HepG2 (cell line): ENCODE data around the gene RBM22. TPM values are rescaled to one million over a fixed set of nuclear protein-coding genes. Genes with fewer than 3 reads are reported as not detected.

Experiments
- ATAC-seq: fragments of 200-7000 bp; cut with Tn5 transposase; 3 replicates; pipeline ENCODE4 v1.9.1; 2020; ENCODE audit warnings: mild to moderate bottlenecking, moderate library complexity
- BruUV-seq: library from RNA; stranded (reverse); fragments of 400-500 nt; replicated peaks from 2 replicates; lab custom pipeline; 2021; lab: Mats Ljungman, UMichigan
- CTCF ChIA-PET: fragments of 300-600 bp; formaldehyde crosslinking; extraction: SDS; loops from one replicate; lab custom pipeline; 2021; ENCODE audit warnings: low total read pairs, inconsistent platforms, low intra/inter-chr PET ratio; lab: Yijun Ruan, JAX
- POLR2A ChIA-PET: fragments of 350-600 bp; sonication (Branson Sonifier 250); formaldehyde crosslinking; loops from one replicate; lab custom pipeline; 2020; ENCODE audit warnings: antibody characterized with exemption, inconsistent platforms; lab: Yijun Ruan, JAX
- DNase-seq: peaks from one replicate; pipeline ENCODE4 v3.0.0-alpha.2; 2015; ENCODE audit warnings: low spot score
- FAIRE-seq: peaks from 3 replicates; lab custom pipeline; 2011; peaks lifted over from hg19 to GRCh38; lab: Jason Lieb, UNC
- H2AFZ ChIP-seq: one replicate; pipeline ENCODE4 v1.6.1; 2011; ENCODE audit warnings: low read length, inconsistent platforms
- H3K27ac ChIP-seq: fragments of 300-600 bp; 3 replicates; pipeline ENCODE4 v1.8.0; 2011; ENCODE audit warnings: mixed run types, mild to moderate bottlenecking, mixed read lengths, low read length, inconsistent platforms; ENCODE audit not compliant: insufficient read depth; ENCODE audit errors: extremely low read length
- H3K27me3 ChIP-seq, 2 experiments: fragments of 200-600 bp in 1 of 2; 2 replicates in 1 of 2; 3 replicates in 1 of 2; pipeline versions ENCODE4 v1.6.0 to v1.8.0; 2011; ENCODE audit warnings: low read length in 2 of 2, mild to moderate bottlenecking in 2 of 2, moderate library complexity in 2 of 2, inconsistent platforms in 1 of 2; ENCODE audit not compliant: insufficient read depth in 2 of 2, control insufficient read depth in 1 of 2
- H3K36me3 ChIP-seq, 2 experiments: fragments of 200-600 bp in 1 of 2; replicated peaks in 1 of 2; 2 replicates in 1 of 2; 3 replicates in 1 of 2; pipeline versions ENCODE4 v1.5.1 to v1.8.0; 2011; ENCODE audit warnings: low read length in 2 of 2, inconsistent platforms in 1 of 2; ENCODE audit not compliant: insufficient read depth in 2 of 2, control insufficient read depth in 1 of 2
- H3K4me1 ChIP-seq: 2 replicates; pipeline ENCODE4 v1.5.1; 2012; ENCODE audit warnings: low read length, inconsistent platforms; ENCODE audit not compliant: insufficient read depth
- H3K4me2 ChIP-seq: 2 replicates; pipeline ENCODE4 v1.6.0; 2011; ENCODE audit warnings: low read depth, low read length, inconsistent platforms
- H3K4me3 ChIP-seq, 3 experiments: fragments of 200-600 bp in 1 of 3; sonication (generic), shearing (Covaris generic) in 1 of 3; replicated peaks in 1 of 3; 2 replicates each; pipeline ENCODE4 v1.5.1; 2011 to 2016; ENCODE audit warnings: low read length in 3 of 3, inconsistent platforms in 2 of 3, low read depth in 2 of 3, mild to moderate bottlenecking in 2 of 3, control low read depth in 1 of 3, mixed read lengths in 1 of 3; ENCODE audit not compliant: insufficient read depth in 1 of 3
- H3K79me2 ChIP-seq: one replicate; pipeline ENCODE4 v1.6.1; 2011; ENCODE audit warnings: low read length, inconsistent platforms; ENCODE audit not compliant: insufficient read depth
- H3K9ac ChIP-seq: 2 replicates; pipeline ENCODE4 v1.6.0; 2011; ENCODE audit warnings: mild to moderate bottlenecking, low read depth, low read length, inconsistent platforms; ENCODE audit not compliant: insufficient read depth
- H3K9me3 ChIP-seq: 2 replicates; pipeline ENCODE4 v1.5.1; 2012; ENCODE audit warnings: mild to moderate bottlenecking, low read length
- H4K20me1 ChIP-seq: 2 replicates; pipeline ENCODE4 v1.6.0; 2011; ENCODE audit warnings: inconsistent platforms, mild to moderate bottlenecking, low read length, moderate library complexity; ENCODE audit not compliant: insufficient read depth
- AKAP8 ChIP-seq: sonication (generic); formaldehyde crosslinking; IDR thresholded peaks from 2 replicates; pipeline ENCODE4 v1.5.1; 2020; ENCODE audit warnings: mild to moderate bottlenecking, missing genetic modification reagents
- ATAD3A ChIP-seq: sonication (generic); formaldehyde crosslinking; IDR thresholded peaks from 2 replicates; pipeline ENCODE4 v1.4.0; 2020; ENCODE audit warnings: missing genetic modification reagents
- ELK4 ChIP-seq: sonication (generic); formaldehyde crosslinking; IDR thresholded peaks from 2 replicates; pipeline ENCODE4 v1.9.0; 2021; ENCODE audit warnings: missing genetic modification reagents, borderline replicate concordance
- FIP1L1 ChIP-seq: fragments of 200-400 bp; formaldehyde crosslinking; IDR thresholded peaks from 2 replicates; pipeline ENCODE4 v1.6.1; 2018; ENCODE audit warnings: low read depth, mild to moderate bottlenecking, low read length, moderate library complexity, borderline replicate concordance; ENCODE audit not compliant: insufficient read depth
- KLF6 ChIP-seq: IDR thresholded peaks from 2 replicates; pipeline ENCODE4 v1.8.0; 2016; ENCODE audit warnings: missing biosample characterization, missing genetic modification reagents
- MAF1 ChIP-seq: sonication (generic); formaldehyde crosslinking; IDR thresholded peaks from 2 replicates; pipeline ENCODE4 v1.5.0; 2020; ENCODE audit warnings: missing genetic modification reagents, borderline replicate concordance
- MZF1 ChIP-seq: sonication (generic); formaldehyde crosslinking; IDR thresholded peaks from 2 replicates; pipeline ENCODE4 v1.8.1; 2023; ENCODE audit warnings: mild to moderate bottlenecking, missing genetic modification reagents, borderline replicate concordance
- PCBP2 ChIP-seq: fragments of 200-400 bp; formaldehyde crosslinking; optimal IDR thresholded peaks from 2 replicates; pipeline ENCODE3; 2018; ENCODE audit warnings: low read length, low read depth; ENCODE audit not compliant: poor library complexity, severe bottlenecking
- PHB2 ChIP-seq: fragments of 450-650 bp; IDR thresholded peaks from 2 replicates; pipeline ENCODE4 v1.6.1; 2018; ENCODE audit not compliant: partially characterized antibody
- RARG ChIP-seq: sonication (generic); formaldehyde crosslinking; IDR thresholded peaks from 2 replicates; pipeline ENCODE4 v1.4.0; 2020; ENCODE audit warnings: low read depth, mild to moderate bottlenecking, missing genetic modification reagents
- TGIF2 ChIP-seq: IDR thresholded peaks from 2 replicates; pipeline ENCODE4 v1.6.1; 2016; ENCODE audit warnings: control low read depth, missing compliant biosample characterization
- WIZ ChIP-seq: sonication (generic); formaldehyde crosslinking; IDR thresholded peaks from 2 replicates; pipeline ENCODE4 v1.5.1; 2020; ENCODE audit warnings: mild to moderate bottlenecking, missing genetic modification reagents
- ZBTB33 ChIP-seq: sonication (generic); formaldehyde crosslinking; IDR thresholded peaks from 2 replicates; pipeline ENCODE4 v1.4.0; 2020; ENCODE audit warnings: missing genetic modification reagents
- ZEB1 ChIP-seq: IDR thresholded peaks from 2 replicates; pipeline ENCODE4 v1.6.1; 2012; ENCODE audit warnings: mild to moderate bottlenecking, low read depth, inconsistent platforms; ENCODE audit not compliant: insufficient replicate concordance
- ZFYVE20 ChIP-seq: sonication (generic); formaldehyde crosslinking; IDR thresholded peaks from 2 replicates; pipeline ENCODE4 v1.8.0; 2023; ENCODE audit warnings: low read depth, mild to moderate bottlenecking, moderate library complexity, missing genetic modification reagents, borderline replicate concordance
- ZNF564 ChIP-seq: sonication (generic); formaldehyde crosslinking; IDR thresholded peaks from 2 replicates; pipeline ENCODE4 v1.8.1; 2023; ENCODE audit warnings: mild to moderate bottlenecking, missing genetic modification reagents
- ZNF724P ChIP-seq: sonication (generic); formaldehyde crosslinking; IDR thresholded peaks from 2 replicates; pipeline ENCODE4 v1.8.0; 2022; ENCODE audit warnings: missing genetic modification reagents, borderline replicate concordance
- WGBS: methylation state at CpG from one replicate; pipeline ENCODE4 v1.1.6; 2017; ENCODE audit warnings: low lambda C conversion rate; 5-methylcytosine and 5-hydroxymethylcytosine counted together
- in situ Hi-C: cut with HindIII; loops from 2 replicates; pipeline ENCODE4 v1.10.0; 2017; ENCODE audit warnings: low pct_unique_long_range_greater_than_20kb; ENCODE audit not compliant: extremely low pct_ligation_motif_present
- intact Hi-C: fragments of 100-400 bp; cut with micrococcal nuclease; formaldehyde crosslinking; loops from one replicate; pipeline ENCODE4 v1.10.0; 2022; ENCODE audit not compliant: unreplicated experiment
- polyA plus RNA-seq, 8 experiments: library from polyadenylated mRNA; depleted of rRNA in 3 of 8; stranded (reverse) in 7 of 8; unstranded in 1 of 8; fragments of >200 nt; fragmentation: Illumina TruSeq in 4 of 8; extraction: Trizol in 4 of 8; gene quantifications; 2 replicates each; pipeline versions ENCODE4 v1.2.1 to v1.2.3, GENCODE V29; 2011 to 2016; ENCODE audit warnings: low read depth in 4 of 8, missing spikeins in 1 of 8, mixed read lengths in 1 of 8; ENCODE audit not compliant: insufficient read depth in 1 of 8
- total RNA-seq, 5 experiments: library from RNA; depleted of rRNA; stranded (reverse); fragments of >200 nt; fragmentation: Illumina TruSeq; extraction: Trizol; gene quantifications; 2 replicates each; pipeline ENCODE4 v1.2.3, GENCODE V29; 2016; ENCODE audit warnings: low read depth in 1 of 5

Gene RBM22
- total and polyA plus RNA-seq, 2 of the 13 experiments (the other 11 are each of a cell fraction or from before 2014, with no cell fraction given): 28.3 to 35.0 TPM

- no TSS peak for BruUV-seq
- no peaks in the 10 kb centered on the region for H3K36me3 ChIP-seq
- in situ Hi-C loops: no loop called here
- H3K4me1 ChIP-seq: peaks cover 51% of the 10 kb centered on the region
- no peak overlapping the region for H3K4me2 ChIP-seq
- H3K4me3 ChIP-seq: no peak overlapping the region
- no peak overlapping the region for H3K27ac ChIP-seq
- FAIRE-seq (no peak), DNase-seq (no peak), ATAC-seq (no peak)
- POLR2A ChIA-PET: interaction anchor here (0.6 to 1.5 kb wide), 2 partner anchors 8 to 56 kb away, joined by 3 read pairs; partner anchors contain the start of gene RBM22
- H3K79me2 ChIP-seq: no peaks in the 10 kb centered on the region
- 0 out of 5 replicates have a peak, but pooled peaks cover 0 to 3% of the 10 kb centered on the region in 2 experiments for H3K27me3 ChIP-seq
- no peaks in the 10 kb centered on the region for H3K9me3 ChIP-seq
- CTCF ChIA-PET: no interaction called here
- WGBS: 11% methylated on average over 4 of the region's 4 CpGs
- intact Hi-C loops: no loop called here
- H2AFZ ChIP-seq: no peak overlapping the region
- H4K20me1 ChIP-seq: no peaks in the 10 kb centered on the region
- H3K9ac ChIP-seq: no peak overlapping the region
- no peak for TF ChIP-seq ATAD3A (CRISPR knock-in tag)
- no peak for TF ChIP-seq WIZ
- TF ChIP-seq TGIF2 (CRISPR knock-in tag): no peak
- no peak for TF ChIP-seq FIP1L1
- TF ChIP-seq RARG (CRISPR knock-in tag): no peak
- TF ChIP-seq MZF1 (CRISPR knock-in tag): no peak
- TF ChIP-seq PCBP2: no peak
- no peak for TF ChIP-seq ZFYVE20 (CRISPR knock-in tag)
- TF ChIP-seq ZEB1: no peak
- TF ChIP-seq ELK4 (CRISPR knock-in tag): no peak
- TF ChIP-seq ZBTB33: no peak
- no peak for TF ChIP-seq KLF6 (CRISPR knock-in tag)
- TF ChIP-seq ZNF724P (CRISPR knock-in tag): no peak
- TF ChIP-seq AKAP8: no peak
- no peak for TF ChIP-seq ZNF564 (CRISPR knock-in tag)
- TF ChIP-seq MAF1 (CRISPR knock-in tag): no peak
- TF ChIP-seq PHB2: no peak
- TF ChIP-seq, all 625 proteins: peak for 0
These were observed 55.7 kb downstream of the RBM22 start for GRCh38 chr5:150645070-150645700.
